Hypothalamus (tissue), 51 donors: ENCODE measurements around the gene GNB2.
"Not testable (repeated sequence)": the region's sequence is repeated elsewhere in the genome, so short reads cannot be mapped to it uniquely, and the experiment has no call there.

ENCODE experiments used
- DNase-seq, 51 donors: peaks; one replicate each; lab custom pipeline; 2025; lab: John Stamatoyannopoulos, UW

Gene GNB2

DNA sequence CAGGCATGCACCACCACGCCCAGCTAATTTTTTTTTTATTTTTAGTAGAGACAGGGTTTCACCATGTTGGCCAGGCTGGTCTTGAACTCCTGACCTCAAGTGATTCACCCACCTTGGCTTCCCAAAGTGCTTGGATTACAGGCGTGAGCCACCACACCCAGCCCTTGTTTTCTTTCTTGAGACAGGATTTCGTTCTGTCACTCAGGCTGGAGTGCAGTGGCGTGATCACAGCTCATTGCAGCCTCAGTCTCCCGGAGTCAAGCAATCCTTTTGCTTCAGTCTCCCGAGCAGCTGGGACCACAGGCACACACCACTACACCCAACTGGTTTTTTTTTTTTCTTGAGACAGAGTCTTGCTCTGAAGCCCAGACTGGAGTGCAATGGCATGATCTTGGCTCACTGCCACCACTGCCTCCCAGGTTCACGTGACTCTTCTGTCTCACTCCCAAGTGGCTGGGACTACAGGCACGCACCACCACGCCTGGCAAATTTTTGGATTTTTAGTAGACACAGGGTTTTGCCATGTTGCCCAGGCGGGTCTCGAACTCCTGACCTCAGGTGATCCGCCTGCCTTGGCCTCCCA is 11.3 kb upstream of the GNB2 start:
- DNase-seq = not testable (repeated sequence)

DNA sequence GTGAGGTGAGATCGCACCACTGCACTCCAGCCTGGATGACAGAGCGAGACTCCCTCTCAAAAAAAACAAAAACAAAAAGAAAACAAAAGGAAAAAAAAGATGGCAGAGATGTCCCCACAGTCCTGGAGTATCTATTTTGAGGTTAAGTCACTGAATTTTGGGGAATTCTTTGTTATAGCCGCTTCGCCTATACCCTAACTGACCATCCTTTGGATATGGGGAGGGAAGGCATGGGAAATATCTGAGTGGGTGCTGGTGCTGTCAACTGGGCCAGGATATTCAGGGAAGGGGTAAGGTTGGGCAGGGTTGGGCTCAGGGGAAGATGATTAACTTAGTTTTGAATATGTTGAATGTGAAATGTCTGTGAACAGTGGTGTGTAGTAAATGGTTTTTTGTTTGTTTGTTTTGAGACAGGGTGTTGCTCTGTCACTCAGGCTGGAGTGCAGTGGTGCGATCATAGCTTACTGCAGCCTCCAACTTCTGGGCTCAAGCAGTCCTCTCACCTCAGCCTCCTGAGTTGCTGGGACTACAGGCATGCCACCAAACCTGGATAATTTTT is 8.3 kb upstream of the GNB2 start:
- no peak for DNase-seq

DNA sequence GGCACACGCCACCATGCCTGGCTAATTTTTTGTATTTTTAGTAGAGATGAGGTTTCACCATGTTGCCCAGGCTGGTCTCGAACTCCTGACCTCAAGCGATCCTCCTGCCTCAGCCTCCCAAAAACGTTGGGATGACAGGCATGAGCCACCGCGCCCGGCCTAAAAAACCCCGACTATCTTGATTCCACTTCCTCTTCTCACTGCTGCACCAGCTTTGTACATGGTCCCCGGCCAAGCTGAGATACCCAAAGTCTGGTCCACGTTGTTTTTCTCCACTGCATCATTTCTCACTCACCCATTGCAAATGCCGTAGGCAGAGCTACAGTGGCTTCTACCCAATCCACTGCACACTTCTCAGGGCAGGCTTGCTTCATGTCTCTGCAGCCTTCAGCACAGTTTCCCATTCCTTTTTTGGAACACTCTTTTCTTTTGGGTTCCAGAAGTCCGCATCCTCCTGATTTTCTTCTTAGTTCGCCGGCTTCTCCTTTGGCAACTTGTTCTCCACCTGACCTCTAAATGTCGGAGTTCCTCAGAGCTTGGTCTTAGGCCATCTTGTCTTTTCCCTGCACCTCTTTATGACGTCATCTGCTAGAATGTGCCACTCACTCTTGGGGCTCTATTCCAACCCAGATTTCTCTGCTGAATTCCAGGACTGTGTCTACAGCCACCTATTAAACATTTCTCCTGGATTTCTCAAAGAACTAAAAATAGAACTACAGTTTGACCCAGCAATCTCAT is 6.0 kb upstream of the GNB2 start:
- DNase-seq = no peak

DNA sequence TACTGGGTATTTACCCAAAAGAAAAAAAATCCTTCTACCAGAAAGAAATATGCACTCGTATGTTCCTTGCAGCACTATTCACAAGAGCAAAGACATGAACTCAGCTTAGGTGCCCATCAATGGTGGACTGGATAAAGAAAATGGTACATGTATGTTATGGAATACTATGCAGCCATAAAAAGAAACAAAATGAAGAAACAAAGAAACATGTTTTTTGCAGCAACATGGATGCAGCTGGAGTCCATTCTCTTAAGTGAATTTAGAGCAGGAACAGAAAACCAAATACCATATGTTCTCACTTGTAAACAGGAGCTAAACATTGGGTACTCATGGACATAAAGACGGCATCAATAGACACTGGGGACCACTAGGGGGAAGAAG is 5.5 kb upstream of the GNB2 start:
- no peak for DNase-seq

DNA sequence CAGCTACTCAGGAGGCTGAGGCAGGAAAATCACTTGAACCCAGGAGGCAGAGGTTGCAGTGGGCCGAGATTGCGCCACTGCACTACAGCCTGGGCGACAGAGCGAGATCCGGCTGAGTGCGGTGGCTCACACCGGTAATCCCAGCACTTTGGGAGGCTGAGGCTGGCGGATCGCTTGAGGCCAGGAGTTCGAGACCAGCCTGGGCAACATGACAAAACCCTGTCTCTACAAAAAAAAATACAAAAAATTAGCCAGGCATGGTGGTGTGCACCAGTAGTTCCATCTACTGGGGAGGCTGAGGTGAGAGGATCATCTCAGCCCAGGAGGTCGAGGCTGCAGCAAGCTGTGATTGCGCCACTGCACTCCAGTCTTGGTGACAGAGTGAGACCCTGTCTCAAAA is 4.4 kb upstream of the GNB2 start:
- DNase-seq = not testable (repeated sequence)

DNA sequence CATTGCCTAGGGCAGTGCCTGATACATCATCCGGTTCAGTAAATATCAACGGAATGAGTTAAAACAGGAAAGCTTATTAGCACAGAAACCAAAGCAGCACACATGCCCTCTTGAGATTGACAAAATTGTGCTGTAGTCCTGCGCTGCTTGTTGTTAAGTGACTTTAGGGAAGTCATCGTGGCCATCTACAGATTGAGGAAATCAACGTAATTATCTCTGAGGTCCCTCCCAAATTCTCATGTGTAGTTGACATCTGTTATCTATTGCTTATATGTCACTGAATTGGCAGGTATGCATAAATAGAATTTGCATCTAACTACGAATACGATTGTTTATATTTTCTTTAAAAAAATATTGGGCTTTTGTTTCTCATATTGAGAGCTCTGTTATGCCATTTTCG is 3.5 kb upstream of the GNB2 start:
- no peak for DNase-seq

DNA sequence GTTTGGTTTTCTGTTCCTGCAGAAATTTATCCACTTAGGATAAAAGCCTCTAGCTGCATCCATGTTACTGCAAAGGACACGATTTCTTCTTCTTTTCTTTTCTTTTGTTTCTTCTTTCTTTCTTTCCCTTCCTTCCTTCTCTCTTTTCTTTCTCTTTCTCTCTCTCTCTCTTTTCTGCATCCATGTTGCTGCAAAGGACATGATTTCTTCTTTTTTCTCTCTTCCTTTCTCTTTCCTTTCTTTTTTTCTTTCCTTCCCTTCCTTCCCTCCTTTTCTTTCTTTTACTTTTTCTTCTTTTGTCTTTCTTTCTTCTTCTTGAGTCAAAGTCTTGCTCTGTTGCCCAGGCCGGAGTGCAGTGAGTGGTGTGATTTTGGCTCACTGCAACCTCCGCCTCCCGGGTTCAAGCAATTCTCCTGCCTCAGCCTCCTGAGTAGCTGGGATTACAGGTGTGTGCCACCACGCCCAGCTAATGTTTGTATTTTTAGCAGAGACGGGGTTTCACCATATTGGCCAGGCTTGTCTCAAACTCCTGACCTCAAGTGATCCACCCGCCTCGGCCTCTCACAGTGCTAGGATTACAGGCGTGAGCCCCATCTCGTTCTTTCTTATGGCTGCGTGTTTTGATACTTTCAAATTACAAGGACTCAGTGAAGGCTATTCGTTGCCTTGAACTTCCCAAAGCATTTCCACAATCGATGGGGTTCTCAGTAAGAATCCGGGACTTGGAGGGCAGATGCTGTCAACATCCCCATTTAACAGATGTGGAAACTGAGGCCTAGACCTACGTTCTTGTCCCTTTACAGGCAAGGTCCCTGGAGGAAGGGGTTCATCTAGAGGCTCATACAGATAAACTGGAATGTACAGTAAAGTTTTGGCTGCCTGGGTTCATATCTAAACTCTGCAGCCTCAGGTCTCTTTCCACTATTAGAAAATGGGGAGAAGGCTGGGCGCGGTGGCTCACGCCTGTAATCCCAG is 1.9 kb upstream of the GNB2 start:
- DNase-seq = no peak

DNA sequence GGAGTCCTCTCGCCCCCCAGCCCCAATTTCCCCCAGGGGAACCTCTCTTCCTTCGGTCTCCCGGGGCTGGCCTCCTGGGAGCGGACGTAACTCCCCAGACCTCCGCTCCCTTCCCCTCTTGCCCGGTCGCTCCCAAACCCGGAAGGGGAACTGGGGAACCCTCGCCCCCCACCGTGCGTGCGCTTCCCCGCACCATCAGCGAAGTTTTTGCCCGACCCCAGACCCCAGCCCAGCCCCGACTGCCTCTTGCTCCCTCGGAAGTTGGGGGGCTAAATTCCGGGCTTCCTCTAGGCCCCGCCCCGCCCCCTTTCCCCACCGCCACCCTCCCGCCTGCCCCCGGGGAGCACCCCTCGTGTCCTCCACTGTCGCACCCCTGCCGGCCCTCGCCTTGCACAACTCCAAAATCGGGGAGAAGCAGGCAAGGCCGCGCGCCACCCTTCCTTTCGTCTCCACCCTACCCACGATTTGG is 436 bp downstream of the GNB2 start:
- DNase-seq = peak in 26 of 51 donors; percentile 19 to 79 (median 48)

DNA sequence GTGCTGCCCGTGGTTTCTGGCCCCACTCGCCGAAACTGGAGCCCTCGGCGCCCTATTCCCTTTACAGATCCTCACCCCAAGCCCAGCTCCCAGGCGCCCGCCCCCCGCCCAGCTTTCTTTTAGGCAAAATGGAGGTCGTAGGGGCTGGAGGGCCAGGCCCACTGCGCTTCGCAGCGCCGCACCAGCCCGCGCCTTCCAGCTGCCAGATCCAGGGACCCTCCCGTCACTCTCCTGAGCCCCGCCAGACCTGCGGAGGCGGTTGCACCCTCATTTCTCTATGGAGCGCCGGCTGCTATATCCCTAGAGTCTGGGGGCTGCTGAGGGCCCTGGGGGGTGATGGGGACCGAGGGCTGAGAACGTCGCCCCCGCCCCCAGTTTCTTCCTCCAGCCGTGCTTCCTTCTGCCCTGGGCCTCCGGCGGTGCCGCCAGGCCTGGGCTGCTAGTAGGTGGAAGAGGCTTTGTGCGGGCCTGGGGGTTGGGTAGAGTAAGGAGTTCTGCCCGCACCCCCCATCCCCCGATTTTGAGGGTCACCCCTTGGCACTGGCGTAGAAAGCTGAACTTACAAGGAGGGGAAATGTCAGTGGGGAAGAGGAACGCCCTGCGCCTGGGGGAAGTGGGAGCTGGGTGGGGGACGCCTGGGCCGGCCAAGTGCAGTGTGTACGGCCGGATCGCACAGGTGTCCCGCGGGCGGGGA is 1.0 kb downstream of the GNB2 start:
- DNase-seq = peak in 14 of 51 donors; percentile 8 to 68 (median 38)

DNA sequence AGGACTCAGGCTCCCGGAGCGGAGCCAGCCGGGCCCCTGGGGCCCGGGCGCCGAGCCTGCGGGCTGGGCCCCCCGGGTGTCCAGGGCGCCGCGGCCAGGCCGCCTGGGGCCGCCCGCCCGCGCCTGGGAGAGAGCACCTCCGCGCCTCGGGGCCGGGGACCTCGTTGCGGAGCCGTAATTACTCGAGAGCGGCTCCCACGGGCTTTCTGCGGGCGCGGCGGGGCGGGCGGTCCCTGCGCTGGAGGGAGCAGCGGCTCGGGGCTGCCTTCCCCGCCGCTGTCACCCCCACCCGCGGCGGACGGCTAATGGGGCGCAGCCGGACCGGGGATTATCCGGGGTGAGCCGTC is 1.5 kb downstream of the GNB2 start:
- peak in 1 of 51 donors; percentile 55 for DNase-seq

DNA sequence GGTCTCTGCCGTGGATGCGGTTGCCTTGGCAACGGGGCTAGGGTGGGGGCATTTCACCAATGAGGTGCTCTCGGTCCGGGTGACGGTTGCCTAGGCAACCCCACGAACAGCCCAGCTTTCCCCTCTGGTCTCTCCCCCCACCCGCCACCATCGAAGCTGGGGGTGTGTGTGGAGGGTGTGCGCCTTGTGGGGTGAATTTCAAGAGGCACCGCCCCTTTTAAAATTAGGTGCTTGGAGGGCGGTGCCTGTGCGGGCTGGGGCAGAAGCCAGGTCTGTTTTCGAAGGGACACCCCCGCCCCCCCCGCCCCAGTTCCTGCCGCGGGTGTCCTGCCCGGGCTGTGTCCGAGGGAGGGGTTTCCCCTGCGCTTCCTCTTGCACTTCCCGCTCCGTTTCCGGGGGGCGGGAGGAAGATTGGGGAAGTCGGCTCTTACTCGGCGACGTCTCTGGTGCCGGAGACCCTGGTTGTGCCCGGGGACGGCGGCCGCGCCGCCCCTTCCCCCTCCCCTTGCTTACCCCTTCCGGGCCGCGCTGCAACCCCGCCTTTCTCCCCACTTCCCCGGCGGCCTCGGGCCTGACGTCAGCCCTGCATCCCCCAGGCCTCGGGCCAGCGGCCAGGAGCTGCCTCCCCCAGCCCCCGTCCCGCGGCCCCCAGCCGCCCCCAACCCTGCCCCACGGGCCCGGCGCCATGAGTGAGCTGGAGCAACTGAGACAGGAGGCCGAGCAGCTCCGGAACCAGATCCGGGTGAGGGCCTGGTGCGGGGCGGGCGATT is 2.2 kb downstream of the GNB2 start:
- peak in 50 of 51 donors; percentile 31 to 92 (median 78) for DNase-seq

DNA sequence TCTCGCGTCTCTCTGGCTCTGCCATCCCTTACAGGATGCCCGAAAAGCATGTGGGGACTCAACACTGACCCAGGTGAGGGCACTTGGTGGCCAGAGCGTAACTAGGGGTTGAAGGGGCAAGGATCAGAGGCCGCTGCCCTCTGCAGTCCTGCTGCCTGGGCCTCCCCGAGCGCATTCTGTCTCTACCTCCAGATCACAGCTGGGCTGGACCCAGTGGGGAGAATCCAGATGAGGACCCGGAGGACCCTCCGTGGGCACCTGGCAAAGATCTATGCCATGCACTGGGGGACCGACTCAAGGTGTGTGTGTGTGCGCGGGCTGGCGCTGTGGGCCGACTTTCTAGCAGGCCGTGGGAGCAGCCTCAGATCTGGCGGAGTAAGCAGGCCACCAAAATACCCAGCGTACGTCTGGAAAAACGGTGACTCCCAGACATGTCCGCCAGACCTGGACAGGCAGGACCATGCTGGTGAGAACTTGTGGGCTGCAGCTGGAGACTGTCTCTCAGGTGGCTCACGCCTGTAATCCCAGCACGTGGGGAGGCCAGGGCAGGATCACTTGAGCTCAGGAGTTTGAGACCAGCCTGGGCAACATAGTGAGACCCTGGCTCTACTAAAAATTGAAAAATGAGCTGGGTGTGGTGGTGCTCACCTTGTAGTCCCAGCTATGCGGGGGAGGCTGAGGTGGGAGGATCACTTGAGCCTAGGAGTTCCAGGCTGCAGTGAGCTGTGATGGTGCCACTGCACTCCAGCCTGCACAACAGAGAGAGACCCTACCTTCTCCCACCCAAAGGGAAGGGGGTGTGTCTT is 3.2 kb downstream of the GNB2 start:
- DNase-seq = no peak

DNA sequence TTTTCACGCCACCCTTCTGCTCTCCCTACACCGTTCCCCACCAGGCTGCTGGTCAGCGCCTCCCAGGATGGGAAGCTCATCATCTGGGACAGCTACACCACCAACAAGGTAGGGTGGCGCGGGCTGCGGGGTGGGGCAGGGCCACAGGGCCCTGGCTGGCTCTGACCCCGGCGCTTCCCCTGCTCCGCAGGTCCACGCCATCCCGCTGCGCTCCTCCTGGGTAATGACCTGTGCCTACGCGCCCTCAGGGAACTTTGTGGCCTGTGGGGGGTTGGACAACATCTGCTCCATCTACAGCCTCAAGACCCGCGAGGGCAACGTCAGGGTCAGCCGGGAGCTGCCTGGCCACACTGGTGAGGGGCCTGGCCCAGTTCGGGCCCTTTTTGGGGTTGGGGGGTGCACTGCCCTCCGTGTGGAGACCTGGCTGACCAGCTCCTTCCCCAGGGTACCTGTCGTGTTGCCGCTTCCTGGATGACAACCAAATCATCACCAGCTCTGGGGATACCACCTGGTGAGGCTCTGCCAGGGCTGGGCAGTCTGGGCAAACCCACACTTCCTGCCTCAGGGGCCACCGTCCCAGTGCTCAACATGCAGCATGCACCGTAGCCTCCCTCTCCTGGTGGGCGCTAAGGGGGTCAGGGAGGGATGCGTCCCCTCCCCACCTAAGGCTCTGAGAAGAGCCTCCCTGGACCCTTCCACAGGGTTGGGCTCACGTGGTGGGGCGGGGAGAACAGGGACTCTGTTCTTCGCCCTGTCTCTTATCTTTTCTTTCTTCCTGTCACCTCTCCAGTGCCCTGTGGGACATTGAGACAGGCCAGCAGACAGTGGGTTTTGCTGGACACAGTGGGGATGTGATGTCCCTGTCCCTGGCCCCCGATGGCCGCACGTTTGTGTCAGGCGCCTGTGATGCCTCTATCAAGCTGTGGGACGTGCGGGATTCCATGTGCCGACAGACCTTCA is 4.0 kb downstream of the GNB2 start:
- no peak for DNase-seq

DNA sequence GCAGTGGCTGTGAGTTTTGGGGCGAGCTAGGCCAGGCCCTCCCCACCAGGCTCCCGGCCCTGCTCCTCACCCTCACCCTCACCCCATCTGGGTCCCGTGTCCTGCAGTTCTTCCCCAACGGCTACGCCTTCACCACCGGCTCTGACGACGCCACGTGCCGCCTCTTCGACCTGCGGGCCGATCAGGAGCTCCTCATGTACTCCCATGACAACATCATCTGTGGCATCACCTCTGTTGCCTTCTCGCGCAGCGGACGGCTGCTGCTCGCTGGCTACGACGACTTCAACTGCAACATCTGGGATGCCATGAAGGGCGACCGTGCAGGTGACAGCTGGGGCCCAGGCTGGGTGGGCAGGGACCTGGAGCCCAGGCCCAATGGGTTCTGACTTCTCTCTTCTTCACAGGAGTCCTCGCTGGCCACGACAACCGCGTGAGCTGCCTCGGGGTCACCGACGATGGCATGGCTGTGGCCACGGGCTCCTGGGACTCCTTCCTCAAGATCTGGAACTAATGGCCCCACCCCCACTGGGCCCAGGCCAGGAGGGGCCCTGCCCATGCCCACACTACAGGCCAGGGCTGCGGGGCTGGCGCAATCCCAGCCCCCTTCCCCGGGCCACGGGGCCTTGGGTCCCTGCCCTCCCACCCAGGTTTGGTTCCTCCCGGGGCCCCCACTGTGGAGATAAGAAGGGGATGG is 4.9 kb downstream of the GNB2 start:
- no peak for DNase-seq

DNA sequence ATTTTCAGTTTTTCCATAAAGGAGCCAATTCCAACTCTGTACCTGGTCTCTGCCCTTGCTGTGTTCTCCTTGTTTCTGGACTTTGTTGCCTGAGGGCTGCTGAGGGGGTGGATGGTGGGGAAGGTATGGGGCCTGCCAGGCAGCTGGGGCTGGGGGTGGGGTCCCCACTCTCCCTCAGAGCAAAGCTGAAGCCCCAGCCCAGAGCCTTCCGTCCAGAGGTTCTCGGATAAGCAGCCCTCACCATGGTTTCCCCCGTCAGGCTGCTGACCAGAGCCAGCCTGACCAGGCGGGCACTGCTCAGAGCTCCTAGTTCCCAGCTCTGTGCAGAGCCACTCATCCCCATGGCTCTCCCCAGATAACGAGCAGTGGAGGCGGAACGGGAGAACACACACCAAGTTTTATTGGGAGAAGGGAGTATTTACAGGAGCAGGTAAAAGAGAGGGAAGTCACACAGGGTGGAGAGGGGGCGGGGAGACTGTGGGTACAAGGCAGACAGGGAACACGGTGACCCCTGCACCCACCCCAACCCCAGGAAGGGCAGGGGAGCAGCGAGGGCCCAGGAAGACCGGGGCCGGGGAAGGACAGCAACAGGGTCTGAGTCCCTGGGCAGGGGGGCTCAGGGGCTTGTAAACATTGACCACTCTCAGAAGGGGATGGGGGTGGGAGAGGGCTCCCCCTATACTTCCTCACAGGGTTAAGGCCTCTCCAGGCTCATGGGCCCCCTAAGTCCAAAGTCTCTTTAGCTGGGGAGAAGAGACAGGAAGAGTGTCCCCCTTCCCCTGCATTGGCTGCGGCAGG is 5.8 kb downstream of the GNB2 start:
- DNase-seq = no peak

DNA sequence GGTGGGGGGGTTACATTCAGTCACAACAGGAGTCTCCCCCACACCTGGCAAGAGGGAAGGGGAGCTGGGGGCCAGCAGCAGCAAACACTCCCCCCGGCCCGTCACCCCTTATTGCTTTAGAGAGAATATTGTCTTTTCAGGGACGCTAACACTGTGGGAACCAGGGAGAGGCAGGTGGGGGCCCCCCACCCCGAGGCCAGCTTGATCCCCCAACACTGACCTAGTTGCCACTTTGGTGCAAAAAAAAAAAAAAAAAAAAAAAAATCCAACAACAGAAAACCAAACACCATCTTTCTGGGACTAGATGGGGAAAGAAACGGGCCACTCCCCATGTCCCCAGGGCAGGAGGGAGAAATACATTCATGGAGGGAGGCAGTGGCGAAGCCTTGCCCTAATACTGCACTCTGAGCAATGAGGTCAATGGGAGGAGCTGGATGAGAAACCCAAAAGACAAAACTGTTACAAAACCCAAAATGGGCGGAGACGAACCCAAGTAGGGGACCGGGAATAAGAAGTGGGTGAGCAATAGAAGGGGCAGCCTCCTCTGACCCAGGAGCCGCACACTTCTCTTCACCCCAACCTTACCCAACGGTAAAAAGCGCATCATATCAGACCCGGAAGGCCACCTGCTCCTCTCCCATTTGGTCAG is 6.5 kb downstream of the GNB2 start:
- no peak for DNase-seq
